ENCODE results near the gene CSRNP2.
"Not testable (repeated sequence)": the region's sequence is repeated elsewhere in the genome, so short reads cannot be mapped to it uniquely, and the experiment has no call there.

Gene CSRNP2

DNA sequence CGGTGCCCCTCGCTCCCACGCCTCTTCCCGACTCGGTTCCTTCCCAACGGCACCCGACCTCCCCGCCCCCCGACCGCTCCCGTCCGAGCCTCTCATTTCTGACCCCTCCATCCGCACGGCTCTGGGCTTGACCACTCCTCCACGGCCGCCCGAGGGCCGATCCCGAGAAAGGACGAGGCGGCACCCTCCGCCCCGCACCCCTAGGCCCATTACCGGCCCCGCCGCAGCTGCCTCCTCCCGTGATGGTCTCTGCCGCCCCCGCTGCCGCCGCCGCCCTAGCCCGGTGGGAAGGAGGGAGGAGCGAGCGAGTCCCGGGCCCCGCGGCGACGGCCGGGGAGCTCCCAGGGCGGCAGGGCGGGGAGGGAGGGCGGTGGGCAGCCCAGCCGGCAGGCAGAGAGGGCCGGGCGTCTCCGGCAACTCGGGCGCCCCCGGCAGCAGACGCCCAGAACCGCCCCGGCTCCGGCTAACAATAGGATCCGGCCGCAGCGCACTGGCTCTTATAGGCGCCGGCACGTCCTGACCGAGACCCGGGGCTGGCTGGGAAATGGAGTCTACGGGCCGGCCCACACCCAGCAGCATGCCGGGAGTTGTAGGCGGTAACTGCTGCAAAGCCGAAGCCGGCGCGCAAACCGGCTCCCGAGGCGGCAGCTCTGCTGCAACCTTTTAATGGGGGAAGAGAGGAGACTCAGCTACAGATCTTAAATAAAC lies at the start of gene CSRNP2:
Gene CSRNP2, minus strand, starts transcription at position 471 of the 708 bp plus-strand sequence. CDS start 7,035 bp downstream, outside the sequence.
- peak; percentile 94 for DNase-seq

GRCh38 chr12:51132693-51133092 lies 49.3 kb upstream of the CSRNP2 start:
- no peak for DNase-seq

- DNase-seq: no peak
Measured at GRCh38 chr12:51131745-51132521, 48.5 kb upstream of the CSRNP2 start.

DNA sequence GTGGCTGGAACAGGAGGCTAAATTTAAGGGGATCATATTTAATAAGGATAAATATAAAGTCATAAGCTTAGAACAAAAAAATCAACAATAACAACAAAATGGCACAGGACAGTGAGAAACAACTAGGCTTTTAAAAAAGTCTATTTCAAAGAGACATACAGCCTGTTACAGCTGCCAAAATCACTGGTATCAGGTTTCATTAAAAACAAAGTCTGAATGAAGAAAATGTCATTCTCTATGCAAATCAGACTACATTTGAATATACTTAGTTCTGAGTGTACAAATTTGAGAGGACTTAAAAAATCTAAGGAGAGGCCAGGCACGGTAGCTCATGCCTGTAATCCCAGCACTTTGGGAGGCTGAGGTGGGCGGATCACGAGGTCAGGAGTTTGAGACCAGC lies 45.5 kb upstream of the CSRNP2 start:
- no peak for DNase-seq

GRCh38 chr12:51127050-51127729 lies 43.8 kb upstream of the CSRNP2 start:
- DNase-seq: no peak

DNA sequence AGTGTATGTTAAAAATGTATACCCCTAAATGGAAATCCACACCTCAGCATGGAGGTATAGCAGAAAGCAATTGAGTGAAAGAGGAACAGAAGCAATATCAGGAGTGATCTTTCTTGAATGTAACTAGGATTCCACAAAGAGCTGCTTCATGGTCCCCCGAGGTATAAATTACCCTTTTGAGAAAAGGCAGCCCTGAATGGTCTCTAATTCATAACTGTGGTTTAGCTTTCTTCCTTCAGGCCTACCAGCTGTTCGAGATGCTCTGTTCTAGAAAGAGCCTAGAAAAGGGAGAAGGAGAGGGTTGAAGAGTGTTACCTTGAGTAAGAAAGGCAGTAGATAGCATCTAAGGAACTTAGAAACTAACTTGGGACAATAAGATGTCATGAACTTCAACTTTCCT lies 42.9 kb upstream of the CSRNP2 start:
- no peak for DNase-seq

- DNase-seq: no peak
Measured at GRCh38 chr12:51124504-51124903, 41.1 kb upstream of the CSRNP2 start.

- DNase-seq: no peak
Measured at GRCh38 chr12:51122844-51123243, 39.4 kb upstream of the CSRNP2 start.

GRCh38 chr12:51118706-51119105 lies 35.3 kb upstream of the CSRNP2 start:
- DNase-seq: no peak

GRCh38 chr12:51115533-51115932 lies 32.1 kb upstream of the CSRNP2 start:
- no peak for DNase-seq

- DNase-seq: no peak
Measured at GRCh38 chr12:51108136-51108535, 24.7 kb upstream of the CSRNP2 start.

DNA sequence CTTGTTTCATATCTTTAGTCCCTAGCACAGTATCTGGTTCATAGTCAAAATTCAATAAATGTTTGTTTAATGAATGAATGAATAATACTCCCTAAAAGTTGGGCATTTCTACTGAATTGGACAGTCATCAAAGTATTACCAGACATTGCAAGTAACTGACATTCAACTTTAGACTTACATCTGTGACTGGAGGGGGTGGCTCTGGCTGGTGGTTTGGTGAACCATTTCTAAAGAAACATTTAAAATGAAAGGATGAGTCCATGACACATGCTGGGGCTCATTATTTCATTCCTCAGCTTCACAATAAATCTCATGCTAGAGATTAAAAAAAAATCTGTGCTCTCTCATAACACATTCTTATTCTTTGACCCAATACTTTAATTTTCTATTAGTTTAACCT lies 20.6 kb upstream of the CSRNP2 start:
- no peak for DNase-seq

DNA sequence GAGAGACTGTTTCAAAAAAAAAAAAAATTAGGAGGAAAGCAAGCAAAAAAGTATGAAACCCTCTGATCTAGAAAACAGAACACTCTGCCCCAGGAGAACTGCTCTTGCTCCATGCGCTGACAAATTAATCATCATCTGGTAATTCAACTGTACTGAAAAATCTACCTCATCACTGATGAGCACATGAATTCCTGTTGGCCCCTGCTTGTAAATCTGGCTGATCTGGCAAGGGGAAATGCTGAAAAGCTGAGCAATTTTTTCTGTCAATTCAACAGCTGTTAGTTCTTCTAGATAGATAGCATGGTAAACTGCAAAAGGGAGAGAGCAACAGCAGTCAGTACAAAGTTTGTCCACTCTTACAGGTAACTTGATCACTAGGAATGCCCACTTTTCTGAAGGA lies 15.2 kb upstream of the CSRNP2 start:
- no peak for DNase-seq

DNA sequence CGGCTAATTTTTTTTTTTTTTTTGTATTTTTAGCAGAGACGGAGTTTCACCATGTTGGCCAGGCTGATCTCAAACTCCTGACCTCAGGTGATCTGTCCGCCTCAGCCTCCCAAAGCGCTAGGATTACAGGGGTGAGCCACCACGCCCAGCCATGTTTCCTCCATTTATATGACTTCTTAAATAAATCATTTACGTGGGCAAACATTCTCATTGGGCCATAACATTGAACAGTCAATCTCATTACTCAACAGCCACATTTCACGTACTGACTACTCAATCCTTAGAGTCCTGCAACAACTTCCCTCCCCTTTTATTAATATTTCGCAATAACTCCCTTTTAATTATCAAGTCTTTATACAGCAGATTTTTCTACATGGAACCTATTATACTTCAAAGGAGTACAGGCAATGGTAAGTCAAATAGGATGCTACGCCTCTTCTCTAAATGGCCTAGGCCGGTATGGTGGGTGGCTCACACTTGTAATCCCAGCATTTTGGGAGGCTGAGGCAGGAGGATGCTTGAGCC lies 7.4 kb upstream of the CSRNP2 start:
- no peak for DNase-seq

DNA sequence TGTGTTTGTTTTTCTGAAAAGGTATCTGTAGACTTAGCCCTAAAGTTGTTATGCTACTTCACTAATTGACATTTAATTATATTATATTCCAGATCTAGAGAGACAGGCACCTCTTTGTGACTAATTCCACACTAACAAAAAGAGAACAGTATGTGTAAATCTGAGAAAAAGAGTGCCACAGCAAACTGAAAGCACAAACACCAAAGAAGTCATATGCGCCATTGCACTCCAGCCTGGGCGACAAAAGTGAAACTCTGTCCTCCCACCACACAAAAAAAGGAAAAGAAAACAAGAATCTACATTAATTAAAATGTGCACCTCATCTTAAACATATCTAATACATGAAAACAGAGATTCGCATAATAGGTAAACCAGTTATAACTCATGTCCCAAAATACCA lies 4.4 kb upstream of the CSRNP2 start:
- DNase-seq: no peak

- DNase-seq: no peak
Measured at GRCh38 chr12:51086933-51087332, 3.5 kb upstream of the CSRNP2 start.

GRCh38 chr12:51085757-51086156 lies 2.4 kb upstream of the CSRNP2 start:
- DNase-seq: no peak

DNA sequence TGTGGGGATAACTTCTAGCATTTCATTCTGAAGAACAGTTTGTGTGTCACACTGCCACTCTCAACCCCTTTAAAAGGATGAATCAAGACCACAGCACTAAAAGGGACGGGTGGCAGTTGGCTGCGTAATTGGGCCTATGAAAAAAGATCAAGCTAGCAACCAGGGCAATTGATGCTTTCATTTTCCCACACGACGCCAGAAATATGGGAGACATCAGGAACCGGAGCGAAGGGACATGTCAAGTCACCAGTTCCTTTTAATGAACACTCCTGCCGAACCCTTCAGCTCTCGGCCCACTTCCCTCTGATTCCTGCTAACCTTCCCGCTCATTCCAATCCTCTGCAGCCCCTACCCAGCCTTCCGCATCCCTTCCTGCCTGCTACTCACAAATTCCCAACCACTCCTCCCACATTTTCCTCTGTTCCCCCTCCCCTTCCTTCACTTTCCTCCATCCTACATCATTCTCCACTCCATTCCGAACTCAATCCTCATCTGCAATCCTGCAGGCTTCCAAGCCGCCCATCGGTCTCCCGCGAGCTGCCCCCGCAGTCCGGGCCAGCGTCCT lies 753 bp downstream of the CSRNP2 start:
- no peak for DNase-seq

- no peak for DNase-seq
Measured at GRCh38 chr12:51081421-51081820, 2.0 kb downstream of the CSRNP2 start.

GRCh38 chr12:51080136-51080535 lies 3.3 kb downstream of the CSRNP2 start:
- no peak for DNase-seq

- not testable (repeated sequence) for DNase-seq
Measured at GRCh38 chr12:51078866-51079265, 4.5 kb downstream of the CSRNP2 start.

DNA sequence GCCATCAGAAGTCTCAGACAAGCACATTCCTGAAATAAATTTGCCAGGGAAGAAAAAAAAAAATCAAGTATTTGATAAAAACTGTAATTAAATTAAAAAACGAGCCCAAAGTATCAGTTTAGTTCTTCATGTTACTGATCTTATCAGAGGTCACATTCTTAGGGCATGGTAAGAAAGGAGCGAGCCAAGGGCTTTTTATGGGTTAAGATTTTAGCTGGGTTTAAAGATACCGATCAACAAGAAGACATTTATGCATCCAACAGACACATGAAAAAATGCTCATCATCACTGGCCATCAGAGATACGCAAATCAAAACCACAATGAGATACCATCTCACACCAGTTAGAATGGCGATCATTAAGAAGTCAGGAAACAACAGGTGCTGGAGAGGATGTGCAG lies 5.0 kb downstream of the CSRNP2 start:
- not testable (repeated sequence) for DNase-seq

GRCh38 chr12:51077930-51078329 lies 5.5 kb downstream of the CSRNP2 start:
- DNase-seq: no peak
